GM23248 (cell line): ENCODE measurements around the gene C2orf66.

Source experiments
- EZH2 ChIP-seq: fragments of 200-600 bp; sonication (generic); IDR thresholded peaks from 2 replicates; pipeline ENCODE4 v1.6.1; 2018; ENCODE audit warnings: antibody characterized with exemption, mild to moderate bottlenecking; ENCODE audit not compliant: insufficient read depth, poor library complexity, severe bottlenecking
- EZH2phosphoT487 ChIP-seq: fragments of 200-600 bp; sonication (generic); IDR thresholded peaks from 2 replicates; pipeline ENCODE4 v1.6.1; 2018; ENCODE audit warnings: antibody characterized with exemption, moderate library complexity, mild to moderate bottlenecking, low read depth; ENCODE audit not compliant: insufficient read depth

GRCh38 chr2:196853301-196854087 lies 44.3 kb upstream of the C2orf66 start:
- TF ChIP-seq EZH2phosphoT487 (no peak), EZH2 (no peak)
